NT2/D1 (cell line): ENCODE results near the gene RTN3.

Experiments used
- DNase-seq: peaks from one replicate; pipeline ENCODE4 v3.0.0-alpha.2; 2011; ENCODE audit warnings: low read depth, low spot score
- H3K27me3 ChIP-seq: 2 replicates; pipeline ENCODE4 v1.6.0; 2011; ENCODE audit warnings: mild to moderate bottlenecking; ENCODE audit not compliant: insufficient read length, insufficient read depth
- H3K36me3 ChIP-seq: 2 replicates; pipeline ENCODE4 v1.6.1; 2011; ENCODE audit warnings: mild to moderate bottlenecking, low read length, mixed read lengths; ENCODE audit not compliant: insufficient read depth, insufficient read length
- H3K4me1 ChIP-seq: 2 replicates; pipeline ENCODE4 v1.5.1; 2011; ENCODE audit not compliant: insufficient read depth, insufficient read length
- H3K4me3 ChIP-seq: 2 replicates; pipeline ENCODE4 v1.5.1; 2011; ENCODE audit warnings: low read depth; ENCODE audit not compliant: insufficient read length
- H3K9ac ChIP-seq: 2 replicates; pipeline ENCODE4 v1.6.0; 2011; ENCODE audit warnings: low read depth; ENCODE audit not compliant: insufficient read length
- H3K9me3 ChIP-seq: 2 replicates; pipeline ENCODE4 v1.5.1; 2011; ENCODE audit warnings: mild to moderate bottlenecking, low read length; ENCODE audit not compliant: insufficient read depth
- SUZ12 ChIP-seq: IDR thresholded peaks from 2 replicates; pipeline ENCODE4 v1.6.1; 2011; ENCODE audit not compliant: insufficient read length, insufficient read depth; ENCODE audit errors: extremely low read depth
- YY1 ChIP-seq: IDR thresholded peaks from 2 replicates; pipeline ENCODE4 v1.6.1; 2011; ENCODE audit not compliant: insufficient read length, insufficient read depth
- ZNF274 ChIP-seq: IDR thresholded peaks from 2 replicates; pipeline ENCODE4 v1.6.1; 2011; ENCODE audit warnings: mild to moderate bottlenecking, low read depth, low read length

RTN3 gene

DNA sequence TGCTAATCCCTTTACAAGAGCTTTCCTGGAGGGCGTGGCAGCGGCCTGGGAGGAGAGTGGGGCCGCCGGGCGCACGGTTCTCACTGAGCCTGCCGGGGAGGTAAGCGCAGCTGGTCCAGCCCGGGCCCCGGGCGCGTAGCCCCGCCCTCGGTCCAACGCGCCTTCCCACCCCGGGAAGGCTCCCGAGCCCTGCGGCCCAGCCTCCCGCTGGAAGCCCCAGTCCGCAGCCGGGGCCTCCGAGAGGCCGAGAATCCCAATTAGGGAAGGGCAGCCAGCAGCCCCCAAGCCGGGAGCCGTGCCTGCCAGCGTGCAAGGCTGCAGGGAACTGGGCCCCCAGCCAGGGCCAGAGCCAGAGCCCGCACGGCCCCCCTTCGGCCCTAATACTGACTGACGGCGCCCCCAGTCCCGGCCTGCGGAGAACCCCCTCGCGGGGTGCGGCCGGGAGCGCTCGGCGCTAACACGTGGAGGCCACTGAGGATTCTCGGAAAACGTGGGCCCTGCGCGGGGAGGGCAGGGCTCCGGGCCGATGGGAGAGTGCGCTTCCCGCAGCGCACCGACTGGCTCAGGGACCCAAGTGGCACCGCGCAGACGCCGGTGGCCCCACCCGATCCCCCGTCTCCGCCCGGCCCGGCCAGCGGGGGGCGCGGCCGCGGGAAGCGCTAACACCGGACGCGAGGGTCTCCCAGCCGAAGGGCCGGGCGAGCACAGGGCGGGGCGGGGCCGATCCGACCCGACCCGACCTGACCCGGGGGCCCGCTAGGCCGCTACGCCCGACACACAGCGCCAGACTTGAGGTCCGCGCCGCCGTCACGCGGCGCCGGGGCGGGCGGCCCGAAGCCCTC is 81.6 kb downstream of the RTN3 start:
- H3K27me3 ChIP-seq, result no peaks in the 10 kb centered on the region
- TF ChIP-seq SUZ12, result no peak
- no peak for TF ChIP-seq ZNF274
- TF ChIP-seq YY1, result no peak
- peak overlapping the region; percentile 99 for H3K9ac ChIP-seq
- H3K36me3 ChIP-seq, result peaks cover 60% of the 10 kb centered on the region
- peak overlapping the region; percentile 92 for H3K4me3 ChIP-seq
- no peaks in the 10 kb centered on the region for H3K9me3 ChIP-seq
- DNase-seq, result no peak
- peaks cover 23% of the 10 kb centered on the region for H3K4me1 ChIP-seq

DNA sequence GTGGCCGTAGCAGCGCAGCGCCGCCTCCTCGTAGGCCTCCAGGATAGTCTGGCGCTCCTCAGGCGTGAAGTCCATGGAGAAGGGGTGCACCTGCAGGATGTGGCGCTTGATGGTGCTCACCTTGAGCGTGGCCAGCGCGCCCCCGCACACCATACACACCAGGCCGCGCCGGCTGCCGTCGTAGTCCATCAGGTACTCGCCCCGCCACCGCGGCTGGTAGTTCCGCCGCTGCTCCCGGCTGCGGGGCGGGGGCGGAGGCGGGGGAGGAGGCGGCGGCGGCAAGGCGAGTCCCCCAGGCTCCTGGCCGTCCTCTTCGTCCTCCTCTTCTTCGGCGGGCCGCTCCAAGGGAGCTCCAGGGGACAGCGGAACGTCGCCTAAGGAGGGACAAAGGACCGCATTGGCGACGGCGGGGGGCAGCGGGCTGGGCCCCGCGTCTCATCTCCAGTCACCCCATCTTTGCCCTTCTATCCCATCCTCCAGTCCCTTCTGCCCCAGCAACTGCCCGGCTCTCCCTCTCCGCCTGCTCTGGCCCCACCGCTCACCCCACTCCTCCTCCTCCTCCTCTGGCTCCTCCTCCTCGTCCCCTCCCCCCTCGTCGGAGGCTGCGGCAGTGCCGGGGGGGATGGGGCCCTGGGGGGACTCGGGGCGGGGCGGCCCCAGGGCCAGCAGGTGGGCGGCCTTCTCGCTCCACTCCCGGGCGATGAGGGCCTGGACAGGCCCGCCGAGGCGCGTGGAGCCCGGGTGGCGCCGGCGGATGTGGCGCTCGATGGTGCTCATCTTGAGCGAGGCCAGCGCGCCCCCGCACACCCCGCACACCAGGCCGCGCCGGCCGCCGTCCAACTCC is 82.4 kb downstream of the RTN3 start:
- H3K27me3 ChIP-seq, result no peaks in the 10 kb centered on the region
- H3K9ac ChIP-seq, result peak overlapping the region; percentile 99
- no peak for DNase-seq
- TF ChIP-seq SUZ12 (no peak), YY1 (no peak), ZNF274 (no peak)
- H3K4me1 ChIP-seq, result peaks cover 23% of the 10 kb centered on the region
- peak overlapping the region; percentile 92 for H3K4me3 ChIP-seq
- peaks cover 52% of the 10 kb centered on the region for H3K36me3 ChIP-seq
- H3K9me3 ChIP-seq, result no peaks in the 10 kb centered on the region

DNA sequence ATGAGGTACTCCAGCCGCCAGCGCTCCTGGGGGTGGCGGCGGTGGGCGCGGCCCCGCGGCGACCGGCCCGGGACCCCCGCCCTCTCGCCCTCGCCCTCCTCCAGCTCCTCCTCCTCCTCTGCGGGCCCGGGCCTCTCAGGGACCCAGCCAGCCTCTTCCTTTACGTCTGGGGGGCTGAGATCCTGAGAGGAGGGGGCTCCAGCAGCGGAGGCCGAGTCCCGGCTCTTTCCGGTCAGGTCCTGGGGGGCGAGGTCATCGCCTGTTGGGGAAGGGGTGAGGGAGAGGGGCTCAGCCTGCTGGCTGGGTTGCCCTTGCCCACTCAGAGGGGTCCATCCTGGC is 83.0 kb downstream of the RTN3 start:
- DNase-seq, result no peak
- peaks cover 23% of the 10 kb centered on the region for H3K4me1 ChIP-seq
- peak overlapping the region; percentile 92 for H3K4me3 ChIP-seq
- peaks cover 50% of the 10 kb centered on the region for H3K36me3 ChIP-seq
- H3K27me3 ChIP-seq, result peaks cover 2% of the 10 kb centered on the region
- TF ChIP-seq SUZ12, result no peak
- TF ChIP-seq ZNF274, result no peak
- TF ChIP-seq YY1, result no peak
- H3K9ac ChIP-seq, result peak overlapping the region; percentile 88
- no peaks in the 10 kb centered on the region for H3K9me3 ChIP-seq

DNA sequence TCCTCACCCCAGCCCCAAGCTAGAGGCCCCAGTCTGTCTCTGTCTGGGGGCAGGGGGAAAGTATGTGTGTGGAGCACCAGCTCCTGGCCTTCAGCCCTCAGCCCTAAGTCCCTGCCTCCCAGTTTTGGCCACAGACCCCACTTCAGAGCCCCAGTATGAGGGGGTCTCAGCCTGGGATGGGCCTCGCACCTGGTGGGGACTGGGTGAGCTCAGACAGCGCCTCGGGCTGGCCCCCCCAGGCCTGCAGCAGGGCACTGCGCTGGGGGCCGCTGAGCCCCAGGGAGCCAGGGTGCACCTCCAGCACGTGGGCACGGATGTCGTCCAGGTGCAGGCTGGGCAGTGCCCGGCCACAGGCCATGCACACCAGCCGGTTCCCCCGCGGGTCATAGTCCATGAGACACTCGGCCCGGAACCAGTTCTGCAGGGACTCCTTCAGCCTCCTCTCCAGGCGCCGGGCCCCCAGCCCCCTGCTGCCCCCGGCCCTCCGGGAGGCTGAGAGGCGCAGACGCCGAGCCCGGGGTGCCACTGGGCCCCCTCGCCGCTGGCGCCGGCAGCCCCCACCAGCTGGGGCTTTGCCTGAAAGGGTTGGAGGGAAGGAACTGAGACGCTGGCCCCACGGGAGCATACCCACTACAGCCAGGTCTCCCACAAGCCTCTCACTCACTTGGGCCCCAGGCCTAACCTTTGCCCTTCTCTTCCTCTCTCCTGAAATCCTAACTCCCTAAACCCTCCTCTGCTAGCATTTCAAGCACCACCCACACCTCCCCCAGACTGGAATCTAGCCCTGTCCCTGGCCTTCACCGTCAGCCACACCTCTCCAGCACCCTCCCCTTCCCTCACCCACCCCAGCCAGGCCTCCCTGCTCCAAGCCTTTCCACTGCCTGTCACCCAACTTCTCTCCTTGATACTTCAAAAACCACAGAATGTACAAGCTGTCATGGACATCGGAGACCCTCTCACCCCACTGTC is 83.7 kb downstream of the RTN3 start:
- no peak for TF ChIP-seq YY1
- TF ChIP-seq ZNF274, result no peak
- no peak for TF ChIP-seq SUZ12
- Histone ChIP-seq H3K4me1 (peaks cover 25% of the 10 kb centered on the region), H3K36me3 (peaks cover 45% of the 10 kb centered on the region), H3K27me3 (peaks cover 8% of the 10 kb centered on the region), H3K4me3 (peak overlapping the region; percentile 92), H3K9me3 (no peaks in the 10 kb centered on the region), H3K9ac (peak overlapping the region; percentile 88)
- no peak for DNase-seq

DNA sequence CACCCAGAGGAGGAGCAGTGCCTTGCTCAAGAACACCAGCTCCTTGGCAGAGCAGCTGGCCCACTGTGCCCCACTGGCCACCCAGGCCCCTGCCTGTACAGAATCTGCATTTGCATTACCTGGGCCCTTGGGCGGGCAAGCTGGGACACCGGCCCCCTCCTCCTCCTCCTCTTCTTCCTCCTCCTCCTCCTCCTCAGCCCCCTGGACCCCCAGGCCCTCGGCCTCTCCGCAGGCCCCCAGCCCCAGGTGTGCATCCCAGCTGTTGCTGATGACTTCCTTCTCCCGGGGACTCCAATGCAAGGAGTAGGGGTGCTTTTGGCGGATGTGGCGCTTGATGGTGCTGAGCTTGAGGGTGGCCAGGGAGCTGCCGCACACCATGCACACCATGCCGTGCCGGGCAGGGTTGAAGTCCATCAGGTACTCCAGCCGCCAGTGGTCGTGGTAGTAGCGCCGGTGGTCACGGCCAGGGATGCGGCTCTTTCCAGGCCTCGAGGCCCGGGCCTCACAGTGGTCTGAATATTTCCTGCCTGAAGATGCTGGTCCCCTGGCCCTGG is 84.5 kb downstream of the RTN3 start:
- Histone ChIP-seq H3K9ac (peak overlapping the region; percentile 64), H3K27me3 (peaks cover 16% of the 10 kb centered on the region), H3K36me3 (peaks cover 37% of the 10 kb centered on the region), H3K4me3 (no peak overlapping the region), H3K4me1 (peaks cover 25% of the 10 kb centered on the region), H3K9me3 (no peaks in the 10 kb centered on the region)
- DNase-seq, result no peak
- TF ChIP-seq ZNF274, result no peak
- no peak for TF ChIP-seq SUZ12
- no peak for TF ChIP-seq YY1

DNA sequence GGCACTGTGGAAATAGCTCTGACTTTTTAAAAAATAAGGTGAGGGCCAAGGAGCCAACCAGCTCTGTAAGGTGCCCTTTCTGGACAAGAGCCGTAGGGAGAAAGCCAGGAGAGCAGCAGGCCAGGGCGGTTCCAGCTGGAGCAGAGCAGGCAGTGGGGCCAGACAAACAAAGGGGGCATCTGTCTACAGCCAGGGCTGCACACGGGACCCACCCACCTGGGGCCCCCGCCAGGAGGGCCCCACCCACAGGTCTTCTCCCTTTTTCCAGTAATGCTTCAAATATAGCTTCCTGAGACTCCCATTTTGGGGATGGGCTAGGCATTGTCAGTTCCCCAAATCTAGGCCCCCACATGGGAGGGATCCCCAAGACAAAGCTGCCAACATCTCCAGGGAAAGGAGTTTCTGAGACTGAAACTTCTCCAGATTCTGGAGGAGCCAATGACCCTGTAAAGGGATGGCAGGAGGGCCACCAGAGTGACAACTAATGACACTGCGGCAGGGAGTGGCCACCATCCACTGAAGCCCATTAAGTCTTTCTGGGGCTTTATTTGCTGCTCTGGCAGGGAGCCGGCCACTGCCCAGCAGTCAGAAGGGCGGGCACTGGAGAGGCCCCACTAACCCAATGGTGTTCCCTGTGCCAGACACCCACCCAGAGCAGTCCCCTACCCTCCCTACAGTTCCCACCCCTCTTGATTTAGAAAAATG is 85.4 kb downstream of the RTN3 start:
- Histone ChIP-seq H3K4me3 (peak overlapping the region; percentile 90), H3K36me3 (peaks cover 33% of the 10 kb centered on the region), H3K9me3 (no peaks in the 10 kb centered on the region), H3K27me3 (peaks cover 24% of the 10 kb centered on the region), H3K9ac (peak overlapping the region; percentile 64), H3K4me1 (peaks cover 27% of the 10 kb centered on the region)
- no peak for DNase-seq
- TF ChIP-seq ZNF274, result no peak
- TF ChIP-seq YY1, result no peak
- no peak for TF ChIP-seq SUZ12
